COLO829 (cell line): ENCODE data around the gene TEKT3.

Experiments used
- DNase-seq: peaks from one replicate; pipeline ENCODE4 v3.0.0; 2012; ENCODE audit warnings: low spot score

Gene TEKT3

GRCh38 chr17:15349119-15349518 lies 7.7 kb upstream of the TEKT3 start:
- no peak for DNase-seq

GRCh38 chr17:15348021-15348420 lies 6.6 kb upstream of the TEKT3 start:
- peak; percentile 88 for DNase-seq

- no peak for DNase-seq
Measured at GRCh38 chr17:15346066-15346595, 4.7 kb upstream of the TEKT3 start.

- DNase-seq = no peak
Measured at GRCh38 chr17:15343749-15344148, 2.4 kb upstream of the TEKT3 start.

- DNase-seq = no peak
Measured at GRCh38 chr17:15342460-15342859, 1.1 kb upstream of the TEKT3 start.

- DNase-seq = no peak
Measured at GRCh38 chr17:15341966-15342365, 569 bp upstream of the TEKT3 start.

GRCh38 chr17:15340966-15341365 lies 431 bp downstream of the TEKT3 start:
- DNase-seq = no peak

- DNase-seq = no peak
Measured at GRCh38 chr17:15335446-15335845, 6.0 kb downstream of the TEKT3 start.

- no peak for DNase-seq
Measured at GRCh38 chr17:15334266-15334665, 7.1 kb downstream of the TEKT3 start.

GRCh38 chr17:15332338-15332737 lies 9.1 kb downstream of the TEKT3 start:
- no peak for DNase-seq

GRCh38 chr17:15323131-15323530 lies 18.3 kb downstream of the TEKT3 start:
- no peak for DNase-seq

- no peak for DNase-seq
Measured at GRCh38 chr17:15321556-15322251, 19.7 kb downstream of the TEKT3 start.

GRCh38 chr17:15319452-15320010 lies 21.9 kb downstream of the TEKT3 start:
- DNase-seq = no peak

- DNase-seq = no peak
Measured at GRCh38 chr17:15311996-15312395, 29.4 kb downstream of the TEKT3 start.

GRCh38 chr17:15309793-15310192 lies 31.6 kb downstream of the TEKT3 start:
- DNase-seq = no peak

- no peak for DNase-seq
Measured at GRCh38 chr17:15309236-15309635, 32.2 kb downstream of the TEKT3 start.

GRCh38 chr17:15308758-15309157 lies 32.6 kb downstream of the TEKT3 start:
- no peak for DNase-seq

- no peak for DNase-seq
Measured at GRCh38 chr17:15307710-15308111, 33.7 kb downstream of the TEKT3 start.

- DNase-seq = no peak
Measured at GRCh38 chr17:15303851-15304250, 37.5 kb downstream of the TEKT3 start.

GRCh38 chr17:15303268-15303667 lies 38.1 kb downstream of the TEKT3 start:
- no peak for DNase-seq

GRCh38 chr17:15301845-15302244 lies 39.6 kb downstream of the TEKT3 start:
- no peak for DNase-seq

- DNase-seq = peak; percentile 83
Measured at GRCh38 chr17:15298176-15298575, 43.2 kb downstream of the TEKT3 start.

- DNase-seq = no peak
Measured at GRCh38 chr17:15293558-15293957, 47.8 kb downstream of the TEKT3 start.
